HepG2 (cell line): ENCODE measurements around the gene DHX8. TPM values are rescaled to one million over a fixed set of nuclear protein-coding genes. Genes with fewer than 3 reads are reported as not detected.

Experiments used
- E2F2 ChIP-seq: sonication (generic); formaldehyde crosslinking; IDR thresholded peaks from 2 replicates; pipeline ENCODE4 v1.4.0; 2020; ENCODE audit warnings: missing genetic modification reagents, borderline replicate concordance
- HMG20B ChIP-seq: conservative IDR thresholded peaks from 2 replicates; pipeline ENCODE4 v1.6.1; 2016; ENCODE audit warnings: missing genetic modification reagents, missing compliant biosample characterization
- HNF1A ChIP-seq, 2 experiments: sonication (generic) in 1 of 2; formaldehyde crosslinking in 1 of 2; IDR thresholded peaks; 2 replicates each; pipeline versions ENCODE4 v1.4.0 to v1.6.1; 2016 to 2020; ENCODE audit warnings: borderline replicate concordance in 1 of 2, low read depth in 1 of 2, mild to moderate bottlenecking in 1 of 2, missing genetic modification reagents in 1 of 2
- MIXL1 ChIP-seq: IDR thresholded peaks from 2 replicates; pipeline ENCODE4 v1.6.1; 2016
- NR2F6 ChIP-seq, 2 experiments: IDR thresholded peaks; 2 replicates each; pipeline ENCODE4 v1.6.1; 2016; ENCODE audit warnings: antibody characterized with exemption in 1 of 2, mild to moderate bottlenecking in 1 of 2
- PAXIP1 ChIP-seq: sonication (generic); formaldehyde crosslinking; conservative IDR thresholded peaks from 2 replicates; pipeline ENCODE4 v1.4.0; 2020; ENCODE audit warnings: mild to moderate bottlenecking, missing genetic modification reagents, moderate library complexity
- PITX1 ChIP-seq: sonication (generic); formaldehyde crosslinking; IDR thresholded peaks from 2 replicates; pipeline ENCODE4 v1.5.1; 2020; ENCODE audit warnings: mild to moderate bottlenecking, missing genetic modification reagents
- SIN3A ChIP-seq: IDR thresholded peaks from 2 replicates; pipeline ENCODE4 v1.6.1; 2011; ENCODE audit warnings: low read depth, mild to moderate bottlenecking, control low read depth, low read length, borderline replicate concordance
- SOX5 ChIP-seq: IDR thresholded peaks from 2 replicates; pipeline ENCODE4 v1.6.1; 2016; ENCODE audit warnings: borderline replicate concordance
- ZBTB7B ChIP-seq: sonication (generic); formaldehyde crosslinking; IDR thresholded peaks from 2 replicates; pipeline ENCODE4 v1.4.0; 2020; ENCODE audit warnings: missing genetic modification reagents
- ZEB1 ChIP-seq: IDR thresholded peaks from 2 replicates; pipeline ENCODE4 v1.6.1; 2012; ENCODE audit warnings: mild to moderate bottlenecking, low read depth, inconsistent platforms; ENCODE audit not compliant: insufficient replicate concordance
- ZGPAT ChIP-seq: IDR thresholded peaks from 2 replicates; pipeline ENCODE4 v1.6.1; 2016; ENCODE audit warnings: mild to moderate bottlenecking
- ZNF24 ChIP-seq: fragments of 450-650 bp; IDR thresholded peaks from 2 replicates; pipeline ENCODE4 v1.6.1; 2017; ENCODE audit warnings: antibody characterized with exemption, mild to moderate bottlenecking
- ZNF264 ChIP-seq: sonication (generic); formaldehyde crosslinking; IDR thresholded peaks from 2 replicates; pipeline ENCODE4 v1.4.0; 2020; ENCODE audit warnings: missing genetic modification reagents
- ZNF331 ChIP-seq: sonication (generic); formaldehyde crosslinking; IDR thresholded peaks from 2 replicates; pipeline ENCODE4 v1.4.0; 2020; ENCODE audit warnings: missing genetic modification reagents
- ZNF576 ChIP-seq: sonication (generic); formaldehyde crosslinking; IDR thresholded peaks from 2 replicates; pipeline ENCODE4 v1.4.0; 2020; ENCODE audit warnings: mild to moderate bottlenecking, missing genetic modification reagents
- ZNF615 ChIP-seq: sonication (generic); formaldehyde crosslinking; IDR thresholded peaks from 2 replicates; pipeline ENCODE4 v1.5.0; 2020; ENCODE audit warnings: mild to moderate bottlenecking, missing genetic modification reagents, borderline replicate concordance
- ZSCAN29 ChIP-seq: sonication (generic); formaldehyde crosslinking; conservative IDR thresholded peaks from 2 replicates; pipeline ENCODE4 v1.4.0; 2020; ENCODE audit warnings: mild to moderate bottlenecking, missing genetic modification reagents
- polyA plus RNA-seq, 8 experiments: library from polyadenylated mRNA; depleted of rRNA in 3 of 8; stranded (reverse) in 7 of 8; unstranded in 1 of 8; fragments of >200 nt; fragmentation: Illumina TruSeq in 4 of 8; extraction: Trizol in 4 of 8; gene quantifications; 2 replicates each; pipeline versions ENCODE4 v1.2.1 to v1.2.3, GENCODE V29; 2011 to 2016; ENCODE audit warnings: low read depth in 4 of 8, missing spikeins in 1 of 8, mixed read lengths in 1 of 8; ENCODE audit not compliant: insufficient read depth in 1 of 8
- total RNA-seq, 5 experiments: library from RNA; depleted of rRNA; stranded (reverse); fragments of >200 nt; fragmentation: Illumina TruSeq; extraction: Trizol; gene quantifications; 2 replicates each; pipeline ENCODE4 v1.2.3, GENCODE V29; 2016; ENCODE audit warnings: low read depth in 1 of 5

Gene DHX8
- total and polyA plus RNA-seq, 2 of the 13 experiments (the other 11 are each of a cell fraction or from before 2014, with no cell fraction given) = 24.8 to 48.9 TPM

- TF ChIP-seq PITX1 (0 out of 2 replicates have a peak, but pooled peaks have one; percentile 14), ZNF24 (peak; percentile 97), ZGPAT (CRISPR knock-in tag) (0 out of 2 replicates have a peak, but pooled peaks have one; percentile 16), ZEB1 (no peak), ZSCAN29 (no peak), HMG20B (CRISPR knock-in tag) (no peak), ZNF331 (CRISPR knock-in tag) (peak; percentile 50; the same call in 1 of the 2 replicates), PAXIP1 (peak; percentile 71; the same call in 1 of the 2 replicates), ZNF615 (CRISPR knock-in tag) (no peak), SIN3A (no peak), MIXL1 (CRISPR knock-in tag) (peak; percentile 23; the same call in 1 of the 2 replicates), NR2F6 (IDR thresholded peaks at IDR 0.05) (peak; percentile 23; the same call in 1 of the 2 replicates), NR2F6 (CRISPR knock-in tag; IDR thresholded peaks at IDR 0.05) (no peak), HNF1A (IDR thresholded peaks at IDR 0.05; ENCODE audit: low read depth) (no peak), HNF1A (CRISPR knock-in tag; IDR thresholded peaks at IDR 0.05; ENCODE audit: borderline replicate concordance) (no peak), E2F2 (CRISPR knock-in tag) (no peak), ZNF264 (CRISPR knock-in tag) (no peak), ZNF576 (CRISPR knock-in tag) (no peak), SOX5 (CRISPR knock-in tag) (peak; percentile 22; the same call in 1 of the 2 replicates), ZBTB7B (CRISPR knock-in tag) (peak; percentile 93)
Measured at GRCh38 chr17:43572368-43572980, 88.7 kb downstream of the DHX8 start (continued).
